HG03521 (cell line): ENCODE data around the gene MOB4.
A peak's percentile ranks its signal among the peaks of the same experiment; 100 is the strongest.
"Not testable (repeated sequence)": the region's sequence is repeated elsewhere in the genome, so short reads cannot be mapped to it uniquely, and the experiment has no call there.

Source experiments
- ATAC-seq: cut with Tn5 transposase; IDR thresholded peaks from one replicate; pipeline ENCODE4 v1.9.1; 2021; ENCODE audit warnings: mild to moderate bottlenecking, moderate library complexity; ENCODE audit not compliant: unreplicated experiment

MOB4 gene

GRCh38 chr2:197587255-197587654 lies 71.4 kb downstream of the MOB4 start:
- not testable (repeated sequence) for ATAC-seq

- ATAC-seq, result no peak
Measured at GRCh38 chr2:197591339-197592072, 75.6 kb downstream of the MOB4 start.

- no peak for ATAC-seq
Measured at GRCh38 chr2:197596766-197597165, 80.9 kb downstream of the MOB4 start.

- ATAC-seq, result no peak
Measured at GRCh38 chr2:197597166-197597565, 81.3 kb downstream of the MOB4 start.

- ATAC-seq, result no peak
Measured at GRCh38 chr2:197598450-197598849, 82.6 kb downstream of the MOB4 start.

GRCh38 chr2:197599285-197599965 lies 83.6 kb downstream of the MOB4 start:
- peak; percentile 69 for ATAC-seq

- ATAC-seq, result no peak
Measured at GRCh38 chr2:197600306-197600705, 84.4 kb downstream of the MOB4 start.

- no peak for ATAC-seq
Measured at GRCh38 chr2:197601726-197602125, 85.9 kb downstream of the MOB4 start.
